ENCODE measurements around the gene GAL.

The GAL gene

GRCh38 chr11:68659158-68659921 is 25.0 kb upstream of the GAL start:
- no peak for DNase-seq

- DNase-seq, result no peak
Observed at GRCh38 chr11:68660066-68660810, 24.1 kb upstream of the GAL start.

- DNase-seq, result no peak
Observed at GRCh38 chr11:68661014-68661413, 23.3 kb upstream of the GAL start.

- DNase-seq, result no peak
Observed at GRCh38 chr11:68661697-68662603, 22.4 kb upstream of the GAL start.

DNA sequence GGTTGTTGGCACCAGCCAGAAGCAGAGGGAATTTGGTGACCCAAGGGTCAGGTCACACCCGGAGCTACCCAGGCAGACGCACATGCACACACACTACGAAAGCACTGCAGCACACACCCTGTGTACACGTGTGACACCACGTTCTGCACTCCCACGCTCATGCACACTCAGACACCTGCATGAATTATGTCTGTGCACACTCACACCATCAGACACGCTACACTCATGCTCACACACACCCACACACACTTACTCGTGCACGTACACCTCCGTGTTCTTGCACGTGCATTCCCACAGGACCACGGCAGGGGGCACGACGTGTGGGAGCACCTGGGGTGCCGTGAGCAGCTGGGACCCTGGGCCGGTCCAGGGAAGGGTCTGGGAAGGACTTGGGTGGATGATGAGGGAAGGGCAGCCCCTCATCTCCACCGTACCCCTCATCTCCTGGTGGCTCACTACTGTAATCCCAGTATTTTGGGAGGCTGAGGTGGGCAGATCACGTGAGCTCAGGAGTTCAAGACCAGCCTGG is 20.8 kb upstream of the GAL start:
- DNase-seq, result no peak

DNA sequence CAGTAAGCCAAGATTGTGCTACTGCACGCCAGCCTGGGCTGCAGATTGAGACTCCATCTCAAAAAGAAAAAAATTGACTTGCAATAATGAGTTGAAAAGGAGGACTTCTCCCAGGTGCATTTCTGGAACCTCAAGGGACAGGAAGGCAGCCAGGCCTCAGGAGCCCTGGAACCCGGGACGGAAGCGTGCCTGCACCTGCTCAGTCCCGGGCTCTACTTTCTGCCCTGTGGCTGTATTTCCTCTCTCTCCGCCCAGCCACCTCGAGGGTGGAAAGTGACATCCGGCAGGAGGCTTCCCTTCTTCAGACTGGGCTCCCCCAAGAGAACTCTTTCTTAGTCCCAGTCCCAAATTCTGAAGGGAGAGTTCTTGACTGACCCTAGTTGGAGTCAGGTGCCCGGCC is 20.2 kb upstream of the GAL start:
- no peak for DNase-seq

GRCh38 chr11:68664906-68665305 is 19.4 kb upstream of the GAL start:
- no peak for DNase-seq

DNA sequence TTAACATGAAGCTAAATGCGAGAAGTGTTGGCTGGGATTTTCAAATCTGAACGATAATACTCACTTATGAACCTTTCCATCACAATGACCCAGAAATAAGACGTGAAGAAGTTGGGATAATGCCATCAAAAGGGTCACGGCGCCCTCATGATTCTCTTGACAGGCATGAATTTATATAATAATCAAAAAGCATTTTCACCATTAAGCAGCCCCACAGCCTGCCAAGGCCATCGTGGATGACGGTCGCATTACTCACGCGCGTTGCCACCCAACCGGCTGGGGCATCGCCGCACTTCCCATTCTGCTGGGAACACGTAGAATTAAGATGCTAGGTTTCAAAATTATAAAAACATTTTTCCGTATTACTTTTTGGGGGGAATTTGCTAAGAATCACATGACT is 18.9 kb upstream of the GAL start:
- no peak for DNase-seq

DNA sequence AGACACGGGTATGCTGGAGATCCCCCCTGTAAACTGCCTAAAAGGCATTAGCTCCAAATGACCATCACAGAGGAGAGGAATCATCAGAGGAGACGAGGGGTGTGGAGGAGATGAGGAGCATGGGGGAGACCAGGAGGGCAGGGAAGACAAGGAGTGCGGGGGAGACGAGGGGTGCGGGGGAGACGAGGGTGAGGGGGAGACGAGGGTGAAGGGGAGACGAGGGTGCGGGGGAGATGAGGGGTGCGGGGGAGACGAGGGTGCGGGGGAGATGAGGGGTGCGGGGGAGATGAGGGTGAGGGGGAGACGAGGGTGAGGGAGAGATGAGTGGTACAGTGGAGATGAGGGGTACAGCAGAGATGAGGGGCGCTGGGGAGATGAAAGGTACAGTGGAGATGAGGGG is 17.5 kb upstream of the GAL start:
- DNase-seq, result no peak

GRCh38 chr11:68667511-68668500 is 16.5 kb upstream of the GAL start:
- no peak for DNase-seq

GRCh38 chr11:68669301-68670090 is 14.8 kb upstream of the GAL start:
- DNase-seq, result no peak

DNA sequence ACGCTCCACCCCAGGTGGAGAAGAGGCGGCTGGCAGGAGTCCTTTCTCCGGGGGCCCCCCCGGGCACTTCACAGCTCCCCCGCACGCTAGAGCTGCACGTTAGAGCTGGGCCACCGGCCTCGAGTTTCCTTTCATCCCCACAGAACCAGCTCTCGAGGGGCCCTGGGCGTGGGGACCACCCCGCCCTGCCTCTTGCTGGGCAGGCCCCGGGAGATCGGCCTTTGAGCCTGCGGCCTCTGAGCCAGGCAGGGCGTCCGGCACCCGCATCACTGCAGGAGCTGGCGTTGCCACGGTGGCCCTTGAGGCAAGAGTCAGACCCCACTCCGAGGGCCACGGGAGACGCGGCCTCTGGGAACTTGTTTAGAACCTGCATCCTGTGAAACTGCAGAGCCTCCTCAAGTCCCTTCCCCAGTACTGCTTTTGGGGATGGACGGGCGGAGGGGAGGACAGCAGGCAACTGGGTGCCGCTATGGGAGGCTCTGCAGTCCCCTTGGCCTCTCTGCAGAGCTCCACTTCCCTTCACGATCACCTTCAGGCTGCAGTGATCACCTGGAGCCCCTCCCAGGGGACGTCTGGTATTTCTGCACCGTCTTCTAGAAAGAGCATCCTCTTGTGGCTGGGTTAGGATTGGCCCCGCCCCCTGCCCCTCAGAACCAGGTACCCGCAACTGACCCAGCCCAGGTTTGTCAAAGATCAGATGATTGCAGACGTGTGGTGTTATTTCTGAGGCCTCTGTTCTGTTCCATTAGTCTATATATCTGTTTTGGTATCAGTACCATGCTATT is 13.9 kb upstream of the GAL start:
- no peak for DNase-seq

DNA sequence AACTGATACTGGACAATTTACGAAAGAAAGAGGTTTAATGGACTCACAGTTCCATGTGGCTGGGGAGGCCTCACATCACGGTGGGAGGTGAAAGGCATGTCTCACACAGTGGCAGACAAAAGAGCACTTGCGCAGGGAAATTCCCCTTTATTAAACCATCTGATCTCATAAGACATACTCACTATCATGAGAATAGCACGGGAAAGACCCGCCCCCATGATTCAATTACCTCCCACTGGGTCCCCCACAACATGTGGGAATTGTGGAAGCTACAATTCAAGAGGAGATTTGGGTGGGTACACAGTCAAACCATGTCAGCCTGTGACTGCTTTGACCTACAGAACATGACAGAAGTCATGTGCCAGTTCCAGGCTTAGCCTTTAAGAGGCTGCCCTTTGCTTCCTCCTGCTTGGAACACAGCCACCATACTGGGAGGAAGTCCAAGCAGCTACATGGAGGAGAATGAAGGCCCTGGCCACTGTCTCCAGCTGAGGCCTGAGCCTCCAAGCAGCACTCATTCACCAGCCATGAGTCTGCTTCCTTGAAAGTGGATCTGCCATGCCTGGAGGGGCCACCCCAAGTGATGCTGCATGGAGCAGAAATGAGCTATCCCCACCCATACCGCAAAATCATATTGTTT is 10.9 kb upstream of the GAL start:
- DNase-seq, result no peak

DNA sequence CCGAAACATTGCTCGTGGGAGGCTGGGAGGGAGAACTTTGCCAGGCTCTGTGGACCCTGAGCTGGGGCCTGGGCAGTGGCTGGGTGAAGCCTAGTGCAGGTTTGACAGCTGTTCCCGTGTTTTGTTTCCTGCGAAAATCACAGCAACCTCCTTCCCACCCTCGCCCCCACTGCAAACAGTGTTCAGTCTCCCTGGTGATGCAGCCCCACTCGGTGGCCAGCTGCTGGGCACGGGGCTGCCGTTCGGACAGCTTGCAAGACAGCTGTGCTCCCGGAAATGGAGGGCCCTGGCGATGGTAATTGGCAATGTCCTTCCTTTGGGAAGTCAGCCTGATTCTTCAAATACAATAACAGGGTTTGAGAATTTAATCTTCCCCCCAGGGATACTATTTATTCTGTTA is 10.4 kb upstream of the GAL start:
- DNase-seq, result no peak

- DNase-seq, result no peak
Observed at GRCh38 chr11:68674461-68674860, 9.9 kb upstream of the GAL start.

DNA sequence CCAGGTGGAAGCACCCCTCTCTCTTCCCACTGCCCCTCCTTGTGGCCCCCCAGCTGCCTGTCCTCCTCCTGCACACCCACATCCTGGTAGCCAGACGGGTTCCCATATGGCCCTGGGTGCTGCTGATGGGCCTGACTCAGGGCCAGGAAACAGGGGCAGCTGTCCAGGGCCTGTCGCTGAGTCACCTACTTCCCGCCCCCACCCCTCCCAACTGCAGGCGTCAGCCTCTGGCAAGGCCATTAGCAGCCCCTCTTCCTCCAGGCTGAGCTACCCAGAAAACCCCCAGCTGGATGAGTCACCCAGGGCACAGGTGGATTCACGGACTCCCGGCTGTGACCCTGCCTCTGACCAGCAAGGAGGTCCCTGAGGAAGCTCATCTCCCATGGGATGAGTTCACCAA is 6.9 kb upstream of the GAL start:
- no peak for DNase-seq

DNA sequence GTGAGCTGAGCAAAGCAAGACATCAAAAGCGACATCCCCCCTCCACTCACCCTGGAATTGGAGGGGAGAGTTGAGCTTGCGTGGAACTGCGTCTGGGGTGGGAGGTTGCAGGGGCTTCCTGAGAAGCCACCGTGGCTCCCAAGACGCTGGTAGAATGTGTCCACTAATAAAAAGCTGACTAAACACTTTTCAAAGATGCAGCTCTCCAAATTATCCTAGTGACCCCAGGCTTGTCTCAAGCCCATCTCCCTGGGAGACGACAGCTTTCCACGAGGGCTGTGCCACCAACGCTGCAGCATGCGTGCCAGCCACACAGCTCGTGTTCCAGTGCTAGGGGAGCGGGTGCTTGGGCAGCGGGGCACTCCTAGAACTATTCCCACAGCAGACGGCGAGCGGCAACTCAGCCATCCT is 6.3 kb upstream of the GAL start:
- DNase-seq, result no peak

GRCh38 chr11:68680541-68681231 is 3.7 kb upstream of the GAL start:
- DNase-seq, result no peak

DNA sequence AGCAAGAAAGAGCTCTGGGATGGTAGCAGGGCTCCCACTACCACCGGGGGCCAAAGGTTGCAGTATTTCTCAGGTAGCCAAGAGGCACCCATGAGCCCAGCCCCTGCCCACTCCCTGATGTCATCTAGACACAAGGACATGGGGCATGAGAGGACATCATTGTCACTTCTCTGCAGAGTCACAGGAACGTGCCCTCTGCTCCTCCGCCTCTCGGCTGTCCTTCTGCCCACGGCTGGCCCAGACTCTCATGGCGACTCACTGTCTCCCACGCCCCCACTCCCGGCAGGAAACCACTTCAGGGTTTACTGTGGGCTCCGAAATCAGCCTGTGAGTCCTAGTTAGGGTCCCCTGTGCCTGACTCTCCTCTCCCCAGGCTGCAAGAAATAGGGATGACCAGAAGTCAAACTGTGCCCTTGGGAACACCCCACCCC is 1.8 kb upstream of the GAL start:
- DNase-seq, result no peak

Measured in effector CD4-positive, alpha-beta T cell (primary cell).